T-cell (primary cell): ENCODE data around the gene NANOS3. TPM values are rescaled to one million over a fixed set of nuclear protein-coding genes. Genes with fewer than 3 reads are reported as not detected.
A peak's percentile ranks its signal among the peaks of the same experiment; 100 is the strongest.

Experiments
- ATAC-seq, 4 experiments: fragments of 200-7000 bp in 3 of 4; fragments of 150-1000 bp in 1 of 4; cut with Tn5 transposase; replicated peaks in 1 of 4; 1 replicate in 3 of 4; 2 replicates in 1 of 4; pipeline ENCODE4 v1.10.0; 2021; ENCODE audit warnings: moderate library complexity in 3 of 4, mild to moderate bottlenecking in 2 of 4, moderate number of reproducible peaks in 1 of 4
- CTCF ChIA-PET, 2 donors: fragments of 300-600 bp; sonication (Branson Sonifier 250); formaldehyde crosslinking; loops; one replicate each; lab custom pipeline; 2022; ENCODE audit warnings: antibody characterized with exemption in 2 of 2; lab: Charles Lee
- POLR2A ChIA-PET, 2 donors: fragments of 300-600 bp; sonication (Branson Sonifier 250); formaldehyde crosslinking; loops; one replicate each; lab custom pipeline; 2022; ENCODE audit warnings: antibody characterized with exemption in 2 of 2; lab: Charles Lee
- DNase-seq, 35 experiments: peaks; one replicate each; pipeline versions ENCODE4 v3.0.0 to v3.0.0-alpha.2; 2013 to 2023
- H3K27ac ChIP-seq: one replicate; pipeline ENCODE4 v1.5.1; 2013; ENCODE audit warnings: low read length
- H3K27me3 ChIP-seq, 2 experiments: replicated peaks in 1 of 2; 1 replicate in 1 of 2; 2 replicates in 1 of 2; pipeline versions ENCODE4 v1.6.1 to v1.7.0; 2013; ENCODE audit warnings: low read length in 1 of 2, mixed read lengths in 1 of 2; ENCODE audit not compliant: control insufficient read depth in 2 of 2, insufficient read depth in 2 of 2; ENCODE audit errors: extremely low read depth in 1 of 2
- H3K36me3 ChIP-seq, 2 donors: 1 replicate in 1 of 2; 2 replicates in 1 of 2; pipeline versions ENCODE4 v1.6.1 to v1.7.0; 2013; ENCODE audit warnings: low read length in 1 of 2; ENCODE audit not compliant: control insufficient read depth in 2 of 2, insufficient read depth in 1 of 2; ENCODE audit errors: extremely low read depth in 1 of 2
- H3K4me1 ChIP-seq, 2 experiments: 1 replicate in 1 of 2; 2 replicates in 1 of 2; pipeline versions ENCODE4 v1.6.1 to v1.7.0; 2013; ENCODE audit warnings: low read length in 2 of 2, mixed read lengths in 1 of 2; ENCODE audit not compliant: insufficient read depth in 2 of 2, control insufficient read depth in 1 of 2; ENCODE audit errors: extremely low read depth in 1 of 2
- H3K4me3 ChIP-seq, 2 donors: 1 replicate in 1 of 2; 2 replicates in 1 of 2; pipeline versions ENCODE4 v1.5.1 to v1.7.0; 2013; ENCODE audit warnings: mild to moderate bottlenecking in 2 of 2, low read length in 1 of 2, moderate library complexity in 1 of 2; ENCODE audit not compliant: control insufficient read depth in 1 of 2; ENCODE audit errors: extremely low read depth in 1 of 2
- H3K9me3 ChIP-seq: 2 replicates; pipeline ENCODE4 v1.7.0; 2013
- H3K27ac Mint-ChIP-seq, 2 donors: one replicate each; pipeline ENCODE4 v1.8.0; 2020 to 2021; ENCODE audit warnings: mild to moderate bottlenecking in 2 of 2, mixed read lengths in 2 of 2
- H3K27me3 Mint-ChIP-seq, 2 donors: one replicate each; pipeline ENCODE4 v1.8.0; 2021 to 2022; ENCODE audit warnings: mixed read lengths in 2 of 2
- H3K36me3 Mint-ChIP-seq: one replicate; pipeline ENCODE4 v1.8.0; 2021; ENCODE audit warnings: mixed read lengths
- H3K4me1 Mint-ChIP-seq, 3 donors: one replicate each; pipeline ENCODE4 v1.8.0; 2020 to 2022; ENCODE audit warnings: mixed read lengths in 3 of 3, mild to moderate bottlenecking in 1 of 3
- H3K4me3 Mint-ChIP-seq, 3 donors: one replicate each; pipeline ENCODE4 v1.8.0; 2020 to 2022; ENCODE audit warnings: mild to moderate bottlenecking in 3 of 3, mixed read lengths in 3 of 3, moderate library complexity in 3 of 3
- H3K9me3 Mint-ChIP-seq, 3 donors: one replicate each; pipeline ENCODE4 v1.8.0; 2020 to 2022; ENCODE audit warnings: mixed read lengths in 3 of 3
- WGBS: methylation state at CpG from one replicate; pipeline ENCODE4 v1.1.5; 2013; ENCODE audit warnings: missing lambda C conversion rate; ENCODE audit not compliant: insufficient coverage; 5-methylcytosine and 5-hydroxymethylcytosine counted together
- total RNA-seq, 35 experiments: library from RNA in 6 of 35; stranded (reverse) in 6 of 35; fragments of 120-200 nt in 1 of 35; gene quantifications; one replicate each; pipeline versions ENCODE4 v1.2.1 to v1.2.4 and lab custom pipeline; 2013 to 2026

The NANOS3 gene
- total RNA-seq = 1 to 10 TPM in 3 of 5 donors, under 1 TPM in 1, not detected in 1; 0.85 to 2.3 (median 1.5) TPM
- 0.79 TPM for total RNA-seq (2013)
- 0.05 to 2.2 (median 0.85) reads per million in 29 experiments for total RNA-seq (lab: John Stamatoyannopoulos, UW)

DNA sequence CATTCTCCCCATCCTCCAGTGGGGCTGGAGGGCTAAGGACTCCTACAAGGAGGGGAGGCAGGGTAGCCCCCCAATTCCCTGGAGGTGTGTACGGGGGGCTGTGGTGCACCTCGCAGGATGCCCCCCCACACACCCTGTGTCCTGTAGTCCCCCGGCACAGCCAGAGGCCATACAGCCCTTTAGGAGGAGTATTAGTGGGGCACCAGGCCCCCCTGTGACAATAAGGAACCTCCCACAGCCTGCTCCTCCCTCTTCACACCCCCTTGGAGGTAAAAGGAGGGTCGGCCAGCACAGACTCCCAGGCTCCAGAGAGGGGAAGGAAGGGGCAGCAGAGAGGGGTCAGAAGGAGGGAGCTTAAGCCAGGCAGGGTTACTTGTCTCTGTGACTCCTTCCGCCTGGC is at the start of gene NANOS3:
Gene NANOS3, plus strand, starts transcription at position 301 of the 400 bp plus-strand sequence. CDS start 115 bp downstream, outside the sequence.
- 100% methylated on average over 1 of the region's 5 CpGs for WGBS
- H3K36me3 Mint-ChIP-seq = no peaks in the 10 kb centered on the region
- ATAC-seq = no peak
- H3K4me3 Mint-ChIP-seq = no peak within 1 kb of the TSS
- H3K36me3 ChIP-seq = no peaks in the 10 kb centered on the region
- no peak within 1 kb of the TSS for H3K27ac Mint-ChIP-seq
- peaks cover 0 to 48% of the 10 kb centered on the region in 2 experiments for H3K27me3 ChIP-seq
- CTCF ChIA-PET = no interaction called here
- POLR2A ChIA-PET = no interaction called here
- no peak within 1 kb of the TSS for H3K27ac ChIP-seq
- H3K9me3 ChIP-seq = no peaks in the 10 kb centered on the region
- no peaks in the 10 kb centered on the region for H3K9me3 Mint-ChIP-seq
- H3K27me3 Mint-ChIP-seq = peaks cover 0 to 10% of the 10 kb centered on the region in 2 donors
- peaks cover 23 to 29% (median 25%) of the 10 kb centered on the region in 3 donors for H3K4me1 Mint-ChIP-seq
- peaks cover 18 to 37% of the 10 kb centered on the region in 2 experiments for H3K4me1 ChIP-seq
- H3K4me3 ChIP-seq = no peak within 1 kb of the TSS
- DNase-seq = no peak

DNA sequence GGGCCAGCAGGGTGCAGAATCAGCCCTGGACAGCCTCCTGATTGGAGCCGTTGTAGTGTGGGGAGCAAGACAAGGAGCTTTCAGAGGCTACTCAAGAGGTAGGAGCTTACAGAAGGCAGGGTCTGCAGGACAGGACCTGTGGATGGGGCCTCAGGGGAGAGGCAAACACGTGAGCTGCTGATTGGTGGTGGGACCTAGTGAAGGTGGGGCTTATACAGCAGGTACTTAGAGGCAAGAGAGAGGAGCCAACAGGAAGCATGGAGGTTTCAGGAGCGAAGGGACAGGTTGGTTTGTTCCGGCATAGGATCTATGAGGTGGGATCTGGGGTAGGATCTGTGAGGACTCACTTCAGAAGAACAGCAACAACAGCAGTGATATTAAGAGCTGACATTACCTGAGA is 49.3 kb upstream of the NANOS3 start:
- ChIA-PET CTCF (interaction anchor here in 1 of 2 donors (0.5 to 0.7 kb wide), 2 partner anchors 43 to 164 kb away, joined by 3 to 6 read pairs; no protein-coding TSS in a partner anchor), POLR2A (interaction anchor here (0.6 to 0.7 kb wide), 4 partner anchors 10 to 1037 kb away, joined by 4 to 7 read pairs (median 6); partner anchors contain the start of gene JUNB (in 1 of the 2))
- peak overlapping the region in 1 of 2 donors; percentile 1 for H3K27ac Mint-ChIP-seq
- H3K4me1 Mint-ChIP-seq = peaks cover 3 to 7% (median 4%) of the 10 kb centered on the region in 3 donors
- WGBS = 73% methylated on average over 3 of the region's 4 CpGs
- Histone ChIP-seq H3K27ac (no peak overlapping the region), H3K9me3 (no peaks in the 10 kb centered on the region), H3K36me3 (peaks cover 0 to 12% of the 10 kb centered on the region in 2 donors), H3K4me3 (no peak overlapping the region), H3K4me1 (no peaks in the 10 kb centered on the region), H3K27me3 (no peaks in the 10 kb centered on the region)
- no peaks in the 10 kb centered on the region for H3K27me3 Mint-ChIP-seq
- ATAC-seq (peak in 1 of 4 experiments; percentile 4), DNase-seq (no peak)
- H3K9me3 Mint-ChIP-seq = no peaks in the 10 kb centered on the region
- peaks cover 18% of the 10 kb centered on the region for H3K36me3 Mint-ChIP-seq
- H3K4me3 Mint-ChIP-seq = no peak overlapping the region

GRCh38 chr19:13830114-13830740 is 46.7 kb upstream of the NANOS3 start:
- Histone ChIP-seq H3K9me3 (no peaks in the 10 kb centered on the region), H3K27me3 (no peaks in the 10 kb centered on the region), H3K4me3 (no peak overlapping the region), H3K27ac (no peak overlapping the region), H3K4me1 (peaks cover 0 to 24% of the 10 kb centered on the region in 2 experiments), H3K36me3 (peaks cover 4 to 9% of the 10 kb centered on the region in 2 donors)
- ATAC-seq (peak in 1 of 4 experiments; percentile 1), DNase-seq (peak in 1 of 35 experiments; percentile 46)
- H3K4me1 Mint-ChIP-seq = peaks cover 17 to 28% (median 24%) of the 10 kb centered on the region in 3 donors
- WGBS = 95% methylated on average over 45 of the region's 47 CpGs
- ChIA-PET POLR2A (no interaction called here), CTCF (interaction anchor here in 1 of 2 donors (0.5 kb wide), 1 partner anchor 32 kb away, joined by 6 read pairs; no protein-coding TSS in a partner anchor)
- no peak overlapping the region for H3K4me3 Mint-ChIP-seq
- no peaks in the 10 kb centered on the region for H3K9me3 Mint-ChIP-seq
- no peaks in the 10 kb centered on the region for H3K27me3 Mint-ChIP-seq
- peaks cover 14% of the 10 kb centered on the region for H3K36me3 Mint-ChIP-seq
- peak overlapping the region in 1 of 2 donors; percentile 22 for H3K27ac Mint-ChIP-seq

GRCh38 chr19:13830741-13831536 is 46.0 kb upstream of the NANOS3 start:
- DNase-seq = peak in 4 of 35 experiments; percentile 21 to 51 (median 29)
- Histone ChIP-seq H3K9me3 (no peaks in the 10 kb centered on the region), H3K36me3 (peaks cover 4 to 13% of the 10 kb centered on the region in 2 donors), H3K4me1 (peaks cover 0 to 29% of the 10 kb centered on the region in 2 experiments), H3K4me3 (no peak overlapping the region), H3K27ac (no peak overlapping the region), H3K27me3 (no peaks in the 10 kb centered on the region)
- peak overlapping the region; percentile 15 to 16 for H3K27ac Mint-ChIP-seq
- no peak for ATAC-seq
- H3K9me3 Mint-ChIP-seq = no peaks in the 10 kb centered on the region
- ChIA-PET CTCF (no interaction called here), POLR2A (no interaction called here)
- H3K36me3 Mint-ChIP-seq = peaks cover 12% of the 10 kb centered on the region
- H3K4me1 Mint-ChIP-seq = peaks cover 18 to 29% (median 27%) of the 10 kb centered on the region in 3 donors
- no peaks in the 10 kb centered on the region for H3K27me3 Mint-ChIP-seq
- WGBS = 94% methylated on average over 24 of the region's 32 CpGs
- H3K4me3 Mint-ChIP-seq = no peak overlapping the region

DNA sequence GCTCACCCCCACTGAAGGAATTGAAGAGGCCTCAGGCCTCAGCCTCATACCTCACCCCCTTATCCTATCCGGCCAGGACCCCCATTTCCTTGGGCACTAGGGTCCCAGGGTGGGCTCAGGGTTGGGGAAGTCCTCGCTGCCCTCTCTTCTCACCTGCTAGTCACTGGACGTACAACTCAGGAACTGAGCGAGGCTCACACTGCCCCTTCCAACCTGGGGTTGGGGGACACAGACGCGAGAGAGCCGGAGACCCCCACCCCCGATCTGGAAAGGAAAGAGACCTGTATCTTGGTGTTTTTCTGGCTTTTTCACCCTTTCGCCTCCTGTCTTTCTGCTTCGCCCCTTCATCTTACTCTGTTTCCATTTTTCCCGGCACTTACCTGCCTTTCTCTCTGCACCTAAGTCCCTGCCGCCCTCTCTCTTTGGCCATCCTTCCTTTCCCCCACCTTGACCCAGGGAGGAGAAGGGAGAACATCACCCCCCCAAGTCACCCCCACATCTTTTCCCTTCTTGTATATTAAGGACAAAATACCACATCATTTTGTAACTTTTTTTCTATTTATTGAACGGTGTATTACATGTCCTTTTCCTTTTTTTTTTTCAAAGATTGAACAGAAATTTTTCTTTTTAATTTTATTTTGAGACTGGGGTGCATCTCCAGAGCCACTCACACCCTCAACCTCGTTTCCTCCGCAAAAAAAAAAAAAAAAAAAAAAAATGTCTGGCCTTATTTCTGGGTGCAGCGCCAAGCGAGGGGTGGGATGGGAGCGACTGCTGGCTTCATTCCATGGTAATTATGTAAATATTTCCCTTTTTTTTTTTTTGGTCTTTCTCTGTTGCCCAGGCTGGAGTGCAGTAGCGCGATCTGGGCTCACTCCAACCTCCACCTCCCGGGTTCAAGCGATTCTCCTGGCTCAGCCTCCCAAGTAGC is 45.1 kb upstream of the NANOS3 start:
- DNase-seq (peak in 2 of 35 experiments; percentile 14 to 26), ATAC-seq (no peak)
- Mint-ChIP-seq H3K9me3 (no peaks in the 10 kb centered on the region), H3K36me3 (peaks cover 9% of the 10 kb centered on the region), H3K4me3 (peak overlapping the region in 1 of 3 donors; percentile 84), H3K27me3 (no peaks in the 10 kb centered on the region), H3K4me1 (peaks cover 24 to 34% (median 32%) of the 10 kb centered on the region in 3 donors), H3K27ac (peak overlapping the region in 1 of 2 donors; percentile 54)
- Histone ChIP-seq H3K27ac (no peak overlapping the region), H3K4me1 (peaks cover 6 to 38% of the 10 kb centered on the region in 2 experiments), H3K36me3 (peaks cover 4 to 18% of the 10 kb centered on the region in 2 donors), H3K4me3 (no peak overlapping the region), H3K9me3 (no peaks in the 10 kb centered on the region), H3K27me3 (no peaks in the 10 kb centered on the region)
- ChIA-PET CTCF (no interaction called here), POLR2A (no interaction called here)
- 96% methylated on average over 10 of the region's 22 CpGs for WGBS
